HG03432 (cell line): Measurements from ENCODE around the gene GXYLT2.

Experiments
- ATAC-seq: cut with Tn5 transposase; IDR thresholded peaks from one replicate; pipeline ENCODE4 v1.9.1; 2021; ENCODE audit warnings: mild to moderate bottlenecking, moderate library complexity; ENCODE audit not compliant: unreplicated experiment

Gene GXYLT2

GRCh38 chr3:72887705-72888545 is at the start of gene GXYLT2:
Gene GXYLT2, plus strand, starts transcription at chr3:72888046. Its CDS starts 188 bp downstream, at chr3:72888234.
- peak; percentile 83 for ATAC-seq

- ATAC-seq, result no peak
These were observed 48.8 kb upstream of the GXYLT2 start for GRCh38 chr3:72839057-72839456.

GRCh38 chr3:72844436-72844993 is 43.3 kb upstream of the GXYLT2 start:
- ATAC-seq, result peak; percentile 30

- no peak for ATAC-seq
These were observed 41.7 kb upstream of the GXYLT2 start for GRCh38 chr3:72846166-72846565.

- no peak for ATAC-seq
These were observed 40.6 kb upstream of the GXYLT2 start for GRCh38 chr3:72847282-72847681.

GRCh38 chr3:72847751-72848702 is 39.8 kb upstream of the GXYLT2 start, which contains the start of gene SHQ1:
Gene SHQ1, minus strand, starts transcription at chr3:72848445. Its CDS starts 105 bp downstream, at chr3:72848340.
- peak; percentile 94 for ATAC-seq

GRCh38 chr3:72848703-72849081 is 39.2 kb upstream of the GXYLT2 start:
- peak; percentile 52 for ATAC-seq

GRCh38 chr3:72855001-72855400 is 32.8 kb upstream of the GXYLT2 start:
- no peak for ATAC-seq

GRCh38 chr3:72860053-72860452 is 27.8 kb upstream of the GXYLT2 start:
- ATAC-seq, result no peak

GRCh38 chr3:72860846-72861245 is 27.0 kb upstream of the GXYLT2 start:
- ATAC-seq, result no peak

GRCh38 chr3:72862314-72863090 is 25.3 kb upstream of the GXYLT2 start:
- no peak for ATAC-seq

- no peak for ATAC-seq
These were observed 15.7 kb upstream of the GXYLT2 start for GRCh38 chr3:72872183-72872582.

- ATAC-seq, result no peak
These were observed 522 bp upstream of the GXYLT2 start for GRCh38 chr3:72887343-72887704.

GRCh38 chr3:72888546-72889309 is 882 bp downstream of the GXYLT2 start:
- ATAC-seq, result no peak

GRCh38 chr3:72889310-72890165 is 1.7 kb downstream of the GXYLT2 start:
- ATAC-seq, result no peak

GRCh38 chr3:72890166-72890925 is 2.5 kb downstream of the GXYLT2 start:
- ATAC-seq, result no peak

- ATAC-seq, result no peak
These were observed 3.4 kb downstream of the GXYLT2 start for GRCh38 chr3:72891053-72891855.
